Measurements from ENCODE around the gene HEG1. TPM values are rescaled to one million over a fixed set of nuclear protein-coding genes. Genes with fewer than 3 reads are reported as not detected.

The HEG1 gene
- total RNA-seq, 1 experiment from 2014 or later, result 34.3 TPM

- Histone ChIP-seq H3K27ac (ENCODE audit: low read depth, low read length, poor library complexity, severe bottlenecking) (no peak overlapping the region), H3K9me3 (ENCODE audit: low read depth, low read length, poor library complexity, severe bottlenecking) (no peaks in the 10 kb centered on the region), H3K36me3 (ENCODE audit: insufficient read depth, low read length, poor library complexity, severe bottlenecking) (no peaks in the 10 kb centered on the region), H3K27me3 (replicated peaks; ENCODE audit: insufficient read depth, low read depth, low read length, poor library complexity) (no peaks in the 10 kb centered on the region), H3K4me1 (ENCODE audit: insufficient read depth, low read length, poor library complexity, severe bottlenecking) (no peaks in the 10 kb centered on the region), H3K4me3 (ENCODE audit: low read depth, low read length, poor library complexity, severe bottlenecking) (no peak overlapping the region)
- no peak for TF ChIP-seq CTCF (conservative IDR thresholded peaks at IDR 0.05; ENCODE audit: low read depth, low read length)
- no peak for TF ChIP-seq EZH2 (IDR thresholded peaks at IDR 0.05; ENCODE audit: borderline replicate concordance, low read depth, low read length, poor library complexity, severe bottlenecking)
- ChIA-PET CTCF (no interaction called here), POLR2A (ENCODE audit: low non-redundant PET) (no interaction called here)
- intact Hi-C loops (cut with micrococcal nuclease; ENCODE audit: unreplicated experiment), result no loop called here
- no TSS peak for BruUV-seq (replicated peaks)
- no peak for DNase-seq (ENCODE audit: low spot score)
These were observed 12.5 kb upstream of the HEG1 start for GRCh38 chr3:125068265-125068664.

GRCh38 chr3:125067225-125067624 lies 11.4 kb upstream of the HEG1 start:
- ChIA-PET POLR2A (ENCODE audit: low non-redundant PET) (no interaction called here), CTCF (no interaction called here)
- BruUV-seq (replicated peaks), result no TSS peak
- TF ChIP-seq EZH2 (IDR thresholded peaks at IDR 0.05; ENCODE audit: borderline replicate concordance, low read depth, low read length, poor library complexity, severe bottlenecking) (no peak), CTCF (conservative IDR thresholded peaks at IDR 0.05; ENCODE audit: low read depth, low read length) (no peak)
- H3K4me1 ChIP-seq (ENCODE audit: insufficient read depth, low read length, poor library complexity, severe bottlenecking), result no peaks in the 10 kb centered on the region
- no peaks in the 10 kb centered on the region for H3K36me3 ChIP-seq (ENCODE audit: insufficient read depth, low read length, poor library complexity, severe bottlenecking)
- no peak overlapping the region for H3K4me3 ChIP-seq (ENCODE audit: low read depth, low read length, poor library complexity, severe bottlenecking)
- DNase-seq (ENCODE audit: low spot score), result no peak
- no peaks in the 10 kb centered on the region for H3K9me3 ChIP-seq (ENCODE audit: low read depth, low read length, poor library complexity, severe bottlenecking)
- intact Hi-C loops (cut with micrococcal nuclease; ENCODE audit: unreplicated experiment), result no loop called here
- no peaks in the 10 kb centered on the region for H3K27me3 ChIP-seq (replicated peaks; ENCODE audit: insufficient read depth, low read depth, low read length, poor library complexity)
- no peak overlapping the region for H3K27ac ChIP-seq (ENCODE audit: low read depth, low read length, poor library complexity, severe bottlenecking)

GRCh38 chr3:125062904-125063618 lies 7.3 kb upstream of the HEG1 start:
- intact Hi-C loops (cut with micrococcal nuclease; ENCODE audit: unreplicated experiment), result no loop called here
- Histone ChIP-seq H3K4me1 (ENCODE audit: insufficient read depth, low read length, poor library complexity, severe bottlenecking) (no peaks in the 10 kb centered on the region), H3K9me3 (ENCODE audit: low read depth, low read length, poor library complexity, severe bottlenecking) (no peaks in the 10 kb centered on the region), H3K27me3 (replicated peaks; ENCODE audit: insufficient read depth, low read depth, low read length, poor library complexity) (no peaks in the 10 kb centered on the region), H3K27ac (ENCODE audit: low read depth, low read length, poor library complexity, severe bottlenecking) (no peak overlapping the region), H3K36me3 (ENCODE audit: insufficient read depth, low read length, poor library complexity, severe bottlenecking) (no peaks in the 10 kb centered on the region), H3K4me3 (ENCODE audit: low read depth, low read length, poor library complexity, severe bottlenecking) (no peak overlapping the region)
- no peak for TF ChIP-seq EZH2 (IDR thresholded peaks at IDR 0.05; ENCODE audit: borderline replicate concordance, low read depth, low read length, poor library complexity, severe bottlenecking)
- TF ChIP-seq CTCF (conservative IDR thresholded peaks at IDR 0.05; ENCODE audit: low read depth, low read length), result no peak
- ChIA-PET CTCF (no interaction called here), POLR2A (ENCODE audit: low non-redundant PET) (no interaction called here)
- DNase-seq (ENCODE audit: low spot score), result no peak
- BruUV-seq (replicated peaks), result no TSS peak

Measured in A673 (cell line).